ENCODE results near the gene NPR2.

The NPR2 gene

GRCh38 chr9:35746583-35746982, 44.8 kb upstream of the NPR2 start:
- Histone ChIP-seq H3K4me3 (ENCODE audit: low read depth, low read length) (peak overlapping the region; percentile 85), H3K36me3 (replicated peaks) (peaks cover 28% of the 10 kb centered on the region), H3K27ac (no peak overlapping the region), H3K27me3 (replicated peaks) (no peaks in the 10 kb centered on the region)
- in situ Hi-C loops (cut with HindIII; ENCODE audit: low pct_ligation_motif_present, low sequenced_read_pairs): no loop called here
- no peak for TF ChIP-seq CTCF (IDR thresholded peaks at IDR 0.05; ENCODE audit: low read depth, low read length, missing control alignments)
- no peak for DNase-seq

- H3K36me3 ChIP-seq (replicated peaks): peaks cover 30% of the 10 kb centered on the region
- peak overlapping the region; percentile 85 for H3K4me3 ChIP-seq (ENCODE audit: low read depth, low read length)
- H3K27ac ChIP-seq: peak overlapping the region; percentile 81
- H3K27me3 ChIP-seq (replicated peaks): no peaks in the 10 kb centered on the region
- TF ChIP-seq CTCF (IDR thresholded peaks at IDR 0.05; ENCODE audit: low read depth, low read length, missing control alignments): no peak
- in situ Hi-C loops (cut with HindIII; ENCODE audit: low pct_ligation_motif_present, low sequenced_read_pairs): no loop called here
- no peak for DNase-seq
Observed at GRCh38 chr9:35748242-35748857, 43.0 kb upstream of the NPR2 start.

- in situ Hi-C loops (cut with HindIII; ENCODE audit: low pct_ligation_motif_present, low sequenced_read_pairs): no loop called here
- Histone ChIP-seq H3K27me3 (replicated peaks) (no peaks in the 10 kb centered on the region), H3K4me3 (ENCODE audit: low read depth, low read length) (peak within 1 kb of the TSS; percentile 85), H3K36me3 (replicated peaks) (peaks cover 30% of the 10 kb centered on the region), H3K27ac (peak within 1 kb of the TSS; percentile 81)
- DNase-seq: peak; percentile 45
- TF ChIP-seq CTCF (IDR thresholded peaks at IDR 0.05; ENCODE audit: low read depth, low read length, missing control alignments): no peak
Observed at GRCh38 chr9:35748858-35749514, 42.4 kb upstream of the NPR2 start, which contains the start of the genes GBA2 and RGP1. Gene GBA2, minus strand, starts transcription at chr9:35749228. Its CDS starts 524 bp downstream, at chr9:35748704. Gene RGP1, plus strand, starts transcription at chr9:35749287. Its CDS starts 469 bp downstream, at chr9:35749756.

GRCh38 chr9:35749515-35750255, 41.7 kb upstream of the NPR2 start:
- no peak for DNase-seq
- Histone ChIP-seq H3K36me3 (replicated peaks) (peaks cover 27% of the 10 kb centered on the region), H3K27me3 (replicated peaks) (no peaks in the 10 kb centered on the region), H3K4me3 (ENCODE audit: low read depth, low read length) (peak overlapping the region; percentile 85), H3K27ac (peak overlapping the region; percentile 81)
- in situ Hi-C loops (cut with HindIII; ENCODE audit: low pct_ligation_motif_present, low sequenced_read_pairs): no loop called here
- TF ChIP-seq CTCF (IDR thresholded peaks at IDR 0.05; ENCODE audit: low read depth, low read length, missing control alignments): no peak

- in situ Hi-C loops (cut with HindIII; ENCODE audit: low pct_ligation_motif_present, low sequenced_read_pairs): no loop called here
- Histone ChIP-seq H3K4me3 (ENCODE audit: low read depth, low read length) (peak overlapping the region; percentile 85), H3K27ac (no peak overlapping the region), H3K36me3 (replicated peaks) (peaks cover 27% of the 10 kb centered on the region), H3K27me3 (replicated peaks) (no peaks in the 10 kb centered on the region)
- no peak for TF ChIP-seq CTCF (IDR thresholded peaks at IDR 0.05; ENCODE audit: low read depth, low read length, missing control alignments)
- no peak for DNase-seq
Observed at GRCh38 chr9:35750256-35750531, 41.2 kb upstream of the NPR2 start.
